Gastroesophageal sphincter (tissue), 4 donors: ENCODE measurements around the gene TSEN15. TPM values are rescaled to one million over a fixed set of nuclear protein-coding genes. Genes with fewer than 3 reads are reported as not detected.

Source experiments
- ATAC-seq: fragments of 150-250 bp; one replicate; pipeline ENCODE4 v1.9.1; 2016; ENCODE audit warnings: mild to moderate bottlenecking, moderate library complexity
- H3K27ac ChIP-seq, 4 donors: fragments of 200-600 bp; sonication (generic) in 3 of 4; 1 replicate in 3 of 4; 2 replicates in 1 of 4; pipeline ENCODE4 v1.5.1; 2016 to 2019
- H3K27me3 ChIP-seq: fragments of 200-600 bp; sonication (generic); one replicate; pipeline ENCODE4 v1.5.1; 2019
- H3K36me3 ChIP-seq, 2 donors: fragments of 200-600 bp; sonication (generic); one replicate each; pipeline ENCODE4 v1.5.1; 2019; ENCODE audit warnings: control low read depth in 1 of 2
- H3K4me1 ChIP-seq, 3 donors: fragments of 200-600 bp; sonication (generic); 1 replicate in 2 of 3; 2 replicates in 1 of 3; pipeline ENCODE4 v1.5.1; 2016 to 2019; ENCODE audit warnings: control low read depth in 2 of 3
- H3K4me3 ChIP-seq, 2 donors: fragments of 200-600 bp; sonication (generic); one replicate each; pipeline ENCODE4 v1.5.1; 2019; ENCODE audit warnings: mild to moderate bottlenecking in 1 of 2, moderate library complexity in 1 of 2
- H3K9me3 ChIP-seq, 3 donors: fragments of 200-600 bp; sonication (generic); one replicate each; pipeline ENCODE4 v1.5.1; 2017 to 2019; ENCODE audit warnings: control low read depth in 2 of 3
- EP300 ChIP-seq: sonication (generic); formaldehyde crosslinking; IDR thresholded peaks from one replicate; pipeline ENCODE4 v1.6.1; 2017; ENCODE audit warnings: antibody characterized with exemption, mild to moderate bottlenecking
- POLR2A ChIP-seq, 2 donors: fragments of 450-650 bp; IDR thresholded peaks; one replicate each; pipeline ENCODE4 v1.6.1; 2017; ENCODE audit warnings: antibody characterized with exemption in 2 of 2, mild to moderate bottlenecking in 2 of 2, moderate library complexity in 1 of 2
- POLR2AphosphoS5 ChIP-seq: sonication (generic); formaldehyde crosslinking; IDR thresholded peaks from one replicate; pipeline ENCODE4 v1.6.1; 2017; ENCODE audit warnings: antibody characterized with exemption
- WGBS, 2 donors: methylation state at CpG; one replicate each; pipeline ENCODE4 v1.1.5; 2018; ENCODE audit warnings: low coverage in 1 of 2; 5-methylcytosine and 5-hydroxymethylcytosine counted together
- total RNA-seq, 4 donors: library from RNA; depleted of rRNA; stranded (reverse); fragments of >200 nt; gene quantifications; one replicate each; pipeline ENCODE4 v1.1.0, GENCODE V29; 2016
- TF ChIP-seq, protein P1 (sequence below), 4 experiments: fragments of 200-600 bp in 2 of 4; fragments of 450-650 bp in 2 of 4; sonication (generic) in 1 of 4; IDR thresholded peaks; one replicate each; pipeline ENCODE4 v1.5.1; 2017 to 2019; ENCODE audit warnings: antibody characterized with exemption in 4 of 4, mild to moderate bottlenecking in 2 of 4, moderate library complexity in 2 of 4

The TSEN15 gene
- total RNA-seq, 4 donors from 2014 or later, result 24.0 to 72.8 (median 49.1) TPM

DNA sequence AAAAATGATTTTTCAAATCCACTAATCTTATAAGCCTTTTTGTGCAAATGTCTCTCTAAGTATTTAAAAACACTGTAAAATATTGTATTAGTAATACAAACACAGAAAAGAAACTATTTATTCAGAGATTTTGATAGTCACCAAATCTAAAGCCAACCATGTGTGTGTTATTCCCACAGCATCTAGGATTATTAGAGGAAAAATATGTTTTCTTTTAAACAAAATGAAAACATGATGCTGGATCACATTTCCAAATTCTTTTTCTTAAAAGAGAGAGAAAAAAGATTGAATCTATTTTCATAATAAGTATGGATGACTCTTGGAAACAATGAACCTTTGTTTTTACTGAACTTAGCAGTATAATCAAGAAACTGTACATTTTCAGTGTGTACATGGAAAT is 39.3 kb upstream of the TSEN15 start:
- ATAC-seq, result no peak
- no peak overlapping the region for H3K4me3 ChIP-seq
- H3K27ac ChIP-seq, result no peak overlapping the region
- H3K9me3 ChIP-seq, result no peaks in the 10 kb centered on the region
- H3K36me3 ChIP-seq, result no peaks in the 10 kb centered on the region
- H3K27me3 ChIP-seq, result no peaks in the 10 kb centered on the region
- TF ChIP-seq POLR2A (IDR thresholded peaks at IDR 0.05) (no peak), POLR2AphosphoS5 (no peak), EP300 (no peak)
- TF ChIP-seq, protein P1, sequence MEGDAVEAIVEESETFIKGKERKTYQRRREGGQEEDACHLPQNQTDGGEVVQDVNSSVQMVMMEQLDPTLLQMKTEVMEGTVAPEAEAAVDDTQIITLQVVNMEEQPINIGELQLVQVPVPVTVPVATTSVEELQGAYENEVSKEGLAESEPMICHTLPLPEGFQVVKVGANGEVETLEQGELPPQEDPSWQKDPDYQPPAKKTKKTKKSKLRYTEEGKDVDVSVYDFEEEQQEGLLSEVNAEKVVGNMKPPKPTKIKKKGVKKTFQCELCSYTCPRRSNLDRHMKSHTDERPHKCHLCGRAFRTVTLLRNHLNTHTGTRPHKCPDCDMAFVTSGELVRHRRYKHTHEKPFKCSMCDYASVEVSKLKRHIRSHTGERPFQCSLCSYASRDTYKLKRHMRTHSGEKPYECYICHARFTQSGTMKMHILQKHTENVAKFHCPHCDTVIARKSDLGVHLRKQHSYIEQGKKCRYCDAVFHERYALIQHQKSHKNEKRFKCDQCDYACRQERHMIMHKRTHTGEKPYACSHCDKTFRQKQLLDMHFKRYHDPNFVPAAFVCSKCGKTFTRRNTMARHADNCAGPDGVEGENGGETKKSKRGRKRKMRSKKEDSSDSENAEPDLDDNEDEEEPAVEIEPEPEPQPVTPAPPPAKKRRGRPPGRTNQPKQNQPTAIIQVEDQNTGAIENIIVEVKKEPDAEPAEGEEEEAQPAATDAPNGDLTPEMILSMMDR (IDR thresholded peaks at IDR 0.05), result no peak
- no peaks in the 10 kb centered on the region for H3K4me1 ChIP-seq

DNA sequence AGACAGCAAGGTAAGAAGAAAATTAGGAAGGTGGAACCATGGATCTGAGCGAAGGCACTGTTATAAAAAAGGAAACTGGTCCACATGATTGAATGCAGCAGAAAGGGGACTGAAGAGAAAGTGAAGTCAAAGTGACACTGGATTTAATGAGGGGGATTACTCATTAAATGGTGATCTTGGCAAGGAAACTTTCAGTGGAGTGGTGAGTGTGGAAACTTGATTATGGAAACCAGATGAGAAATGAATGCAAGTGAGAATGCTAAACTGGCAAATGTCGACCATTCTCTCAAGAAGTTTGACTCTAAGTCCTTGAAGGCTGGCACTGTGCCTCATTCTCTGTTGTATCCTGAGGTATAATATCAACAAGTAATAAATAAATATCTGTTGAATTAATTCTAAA is 37.3 kb upstream of the TSEN15 start:
- ATAC-seq, result no peak
- H3K27ac ChIP-seq, result no peak overlapping the region
- no peaks in the 10 kb centered on the region for H3K4me1 ChIP-seq
- WGBS, 2 donors, result 93 to 96% methylated on average over 2 of the region's 2 CpGs
- H3K4me3 ChIP-seq, result no peak overlapping the region
- no peaks in the 10 kb centered on the region for H3K36me3 ChIP-seq
- no peaks in the 10 kb centered on the region for H3K27me3 ChIP-seq
- TF ChIP-seq EP300 (no peak), POLR2AphosphoS5 (no peak), POLR2A (IDR thresholded peaks at IDR 0.05) (no peak)
- TF ChIP-seq, protein P1 (IDR thresholded peaks at IDR 0.05), result no peak
- no peaks in the 10 kb centered on the region for H3K9me3 ChIP-seq

DNA sequence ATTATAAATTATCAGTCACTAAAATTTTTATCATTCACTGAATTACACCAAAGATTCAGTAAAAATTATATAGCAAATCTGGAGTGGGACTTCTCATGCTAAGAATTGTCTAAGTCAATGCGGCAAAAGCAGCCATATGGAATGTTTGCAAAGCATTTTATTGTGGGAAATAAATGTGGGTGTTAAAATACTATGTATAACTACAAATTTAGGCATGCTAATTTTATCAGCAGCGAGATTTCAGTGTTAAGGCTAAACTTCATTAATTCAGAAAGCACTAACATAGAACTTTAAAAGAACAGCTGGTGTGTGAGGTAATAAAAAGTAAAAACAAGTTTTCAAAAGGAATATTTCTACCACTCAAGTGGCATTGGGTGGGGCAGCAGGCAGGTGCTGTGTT is 35.4 kb upstream of the TSEN15 start:
- no peak overlapping the region for H3K4me3 ChIP-seq
- H3K27me3 ChIP-seq, result no peaks in the 10 kb centered on the region
- TF ChIP-seq POLR2A (IDR thresholded peaks at IDR 0.05) (no peak), EP300 (no peak), POLR2AphosphoS5 (no peak)
- TF ChIP-seq, protein P1 (IDR thresholded peaks at IDR 0.05), result no peak
- no peaks in the 10 kb centered on the region for H3K9me3 ChIP-seq
- H3K4me1 ChIP-seq, result no peaks in the 10 kb centered on the region
- H3K36me3 ChIP-seq, result no peaks in the 10 kb centered on the region
- H3K27ac ChIP-seq, result no peak overlapping the region
- WGBS, 2 donors, result 97 to 100% methylated on average over 2 of the region's 2 CpGs
- no peak for ATAC-seq

DNA sequence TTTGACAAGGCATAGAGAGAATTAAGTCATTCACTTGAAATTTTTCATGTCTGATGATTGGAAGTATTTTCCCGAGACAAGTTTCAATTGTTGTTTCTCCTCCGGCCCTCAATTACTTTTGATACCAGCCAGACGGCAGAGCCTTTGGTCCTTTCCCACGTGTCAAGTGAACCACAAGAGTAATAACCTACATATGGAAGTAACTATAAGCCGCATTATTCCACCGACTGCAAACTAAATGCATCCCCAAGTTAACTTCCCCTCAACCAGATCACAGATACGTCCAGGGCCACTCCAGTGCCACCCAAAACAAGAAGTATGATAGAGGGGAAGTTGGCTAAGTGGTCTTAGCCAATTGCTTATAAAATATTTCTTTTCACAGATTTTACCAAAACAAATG is 34.2 kb upstream of the TSEN15 start:
- Histone ChIP-seq H3K4me1 (peaks cover 0 to 11% (median 0%) of the 10 kb centered on the region in 3 donors), H3K36me3 (no peaks in the 10 kb centered on the region), H3K27me3 (no peaks in the 10 kb centered on the region), H3K27ac (no peak overlapping the region), H3K9me3 (no peaks in the 10 kb centered on the region), H3K4me3 (no peak overlapping the region)
- WGBS, 2 donors, result 64 to 88% methylated on average over 7 of the region's 7 CpGs
- ATAC-seq, result no peak
- TF ChIP-seq, protein P1 (IDR thresholded peaks at IDR 0.05), result no peak

DNA sequence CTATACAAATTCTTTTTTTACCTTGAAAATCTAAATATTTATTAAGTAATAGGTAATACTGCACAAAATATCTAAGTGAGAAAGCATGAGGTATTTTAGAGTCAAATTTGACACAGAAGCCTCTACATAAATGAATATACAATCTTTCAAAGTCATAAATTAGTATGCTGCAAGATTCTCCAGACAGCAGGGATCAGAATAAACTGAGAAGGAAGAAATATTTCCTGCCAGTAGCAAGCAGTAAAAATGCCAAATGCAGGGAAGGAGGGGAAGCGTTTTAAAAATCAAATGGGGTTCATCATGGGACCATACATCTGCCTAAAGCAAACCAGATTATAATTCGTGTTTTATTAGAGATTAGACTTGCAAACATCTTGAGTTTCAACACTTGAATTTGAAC is 32.9 kb upstream of the TSEN15 start:
- H3K9me3 ChIP-seq, result no peaks in the 10 kb centered on the region
- peak overlapping the region in 2 of 4 donors; percentile 13 to 27 for H3K27ac ChIP-seq
- TF ChIP-seq, protein P1 (IDR thresholded peaks at IDR 0.05), result no peak
- TF ChIP-seq POLR2AphosphoS5 (no peak), POLR2A (IDR thresholded peaks at IDR 0.05) (no peak), EP300 (no peak)
- WGBS, 2 donors, result 31 to 53% methylated on average over 2 of the region's 2 CpGs
- ATAC-seq, result no peak
- no peak overlapping the region for H3K4me3 ChIP-seq
- peaks cover 0 to 14% (median 0%) of the 10 kb centered on the region in 3 donors for H3K4me1 ChIP-seq
- no peaks in the 10 kb centered on the region for H3K36me3 ChIP-seq
- H3K27me3 ChIP-seq, result no peaks in the 10 kb centered on the region
